Articular chondrocyte of knee joint (primary cell): Measurements from ENCODE around the gene PAPPA2. TPM values are rescaled to one million over a fixed set of nuclear protein-coding genes. Genes with fewer than 3 reads are reported as not detected.

Source experiments
- total RNA-seq: library from RNA; depleted of rRNA; stranded (reverse); fragments of >200 nt; gene quantifications from 2 replicates; pipeline ENCODE4 v1.2.3, GENCODE V29; 2012

Gene PAPPA2
- 2.1 and 3.1 TPM in 2 replicates for total RNA-seq

GRCh38 chr1:176462674-176463378, at the start of gene PAPPA2:
Gene PAPPA2 (plus strand): TSS chr1:176463175. CDS start chr1:176556323, 93,148 bp downstream.

